Measurements from ENCODE around the gene EPHB4.
"Not testable (repeated sequence)": the region's sequence is repeated elsewhere in the genome, so short reads cannot be mapped to it uniquely, and the experiment has no call there.

EPHB4 gene

DNA sequence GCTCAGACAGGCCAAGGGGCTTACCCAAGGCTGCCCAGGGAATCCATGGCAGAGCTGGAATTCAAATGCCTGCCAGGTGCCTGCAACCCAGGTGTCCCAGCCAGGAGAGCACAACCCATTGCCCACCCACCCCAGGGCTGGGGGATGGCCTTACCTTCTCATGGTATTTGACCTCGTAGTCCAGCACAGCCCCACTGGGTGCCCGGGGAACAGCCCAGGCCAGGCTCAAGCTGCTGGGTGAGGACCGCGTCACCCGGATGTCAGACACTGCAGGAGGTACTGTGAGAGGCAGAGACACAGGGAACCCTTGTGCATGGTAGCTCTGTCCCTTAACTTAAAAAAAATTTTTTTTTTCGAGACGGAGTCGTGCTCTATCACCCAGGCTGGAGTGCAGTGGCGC, 9.0 kb downstream of the EPHB4 start:
- DNase-seq, result no peak

DNA sequence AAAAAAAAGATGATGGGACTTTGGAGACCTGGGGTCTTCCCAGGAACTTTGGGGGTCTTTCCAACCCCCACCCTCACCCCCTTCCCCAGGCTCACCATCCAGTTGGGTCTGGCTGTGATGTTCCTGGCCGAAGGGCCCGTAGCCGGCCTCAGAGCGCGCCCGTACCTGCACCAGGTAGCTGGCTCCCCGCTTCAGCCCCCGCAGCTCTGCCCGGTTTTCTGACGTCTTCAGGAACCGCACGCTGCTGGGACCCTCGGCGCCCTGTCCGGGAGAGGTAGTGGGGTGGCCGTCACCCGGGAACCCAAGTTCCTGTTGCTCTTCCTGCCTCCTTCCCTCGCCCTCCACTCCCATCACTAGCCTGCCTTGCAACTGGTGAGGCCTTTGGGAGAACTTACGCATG, 10.2 kb downstream of the EPHB4 start:
- DNase-seq, result no peak

DNA sequence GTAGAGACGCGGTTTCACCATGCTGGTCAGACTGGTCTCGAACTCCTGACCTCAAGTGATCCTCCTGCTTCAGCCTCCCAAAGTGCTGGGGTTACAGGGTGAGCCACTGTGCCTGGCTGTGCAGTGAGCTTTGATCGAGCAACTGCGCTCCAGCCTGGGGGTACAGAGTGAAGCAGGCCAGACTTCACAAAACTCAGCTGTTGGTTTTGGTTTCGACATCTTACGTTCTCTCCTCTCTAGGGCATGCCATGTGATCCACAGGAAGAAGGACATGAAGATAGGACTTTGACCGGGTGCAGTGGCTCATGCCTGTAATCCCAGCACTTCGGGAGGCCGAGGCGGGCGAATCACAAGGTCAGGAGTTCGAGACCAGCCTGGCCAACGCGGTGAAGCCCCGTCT, 10.8 kb downstream of the EPHB4 start:
- DNase-seq, result not testable (repeated sequence)

DNA sequence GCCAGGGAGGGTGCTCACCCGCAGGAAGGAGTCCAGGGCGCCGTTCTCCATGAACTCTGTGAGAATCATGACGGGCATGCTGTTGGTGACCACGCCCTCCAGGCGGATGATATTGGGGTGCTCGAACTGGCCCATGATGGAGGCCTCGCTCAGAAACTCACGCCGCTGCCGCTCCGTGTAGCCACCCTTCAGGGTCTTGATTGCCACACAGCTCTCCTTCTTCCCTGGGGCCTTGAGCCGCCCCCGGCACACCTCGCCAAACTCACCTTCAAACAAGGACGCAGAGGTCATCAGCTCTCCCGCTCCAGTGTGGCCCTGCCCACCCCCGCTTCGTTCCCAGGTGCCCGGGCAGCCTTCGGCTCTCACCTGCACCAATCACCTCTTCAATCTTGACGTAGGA, 14.6 kb downstream of the EPHB4 start:
- no peak for DNase-seq

DNA sequence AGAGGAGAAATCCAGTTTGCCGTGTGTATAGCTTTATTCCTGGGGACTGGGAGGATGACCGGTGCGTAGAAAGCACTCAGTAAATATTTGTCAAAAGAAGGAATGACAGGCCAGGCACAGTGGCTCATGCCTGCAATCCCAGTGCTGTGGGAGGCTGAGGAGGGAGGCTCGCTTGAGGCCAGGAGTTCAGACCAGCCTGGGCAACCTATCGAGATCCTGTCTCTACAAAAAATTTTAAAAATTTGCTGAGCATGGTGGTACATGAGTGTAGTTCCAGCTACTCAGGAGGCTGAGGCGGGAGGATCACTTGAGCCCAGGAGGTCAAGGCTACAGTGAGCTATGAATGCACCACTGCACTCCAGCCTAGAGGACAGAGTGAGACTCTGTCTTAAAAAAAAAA, 15.8 kb downstream of the EPHB4 start:
- no peak for DNase-seq

DNA sequence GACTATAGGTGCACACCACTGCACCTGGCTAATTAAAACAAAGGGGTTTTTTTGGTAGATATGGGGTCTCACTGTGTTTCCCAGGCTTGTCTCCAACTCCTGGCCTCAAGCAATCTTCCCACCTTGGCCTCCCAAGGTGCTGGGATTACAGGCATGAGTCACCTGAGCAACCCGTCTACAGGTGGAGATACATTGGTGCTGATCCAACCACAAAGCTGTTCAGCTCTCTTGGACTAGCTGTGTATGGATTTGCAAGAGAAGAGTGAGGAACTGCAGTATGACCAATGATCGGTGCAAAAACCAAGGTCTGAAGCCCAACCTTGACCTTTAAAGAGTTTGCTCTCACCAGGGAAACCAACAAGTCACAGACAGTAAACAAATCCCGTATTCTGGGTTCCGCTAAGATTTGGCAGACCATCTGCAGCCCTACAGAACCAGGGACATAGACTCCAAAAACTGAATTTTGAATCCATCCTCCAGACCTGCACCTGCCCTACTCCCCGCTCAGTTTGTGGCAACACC, 18.9 kb downstream of the EPHB4 start:
- no peak for DNase-seq

DNA sequence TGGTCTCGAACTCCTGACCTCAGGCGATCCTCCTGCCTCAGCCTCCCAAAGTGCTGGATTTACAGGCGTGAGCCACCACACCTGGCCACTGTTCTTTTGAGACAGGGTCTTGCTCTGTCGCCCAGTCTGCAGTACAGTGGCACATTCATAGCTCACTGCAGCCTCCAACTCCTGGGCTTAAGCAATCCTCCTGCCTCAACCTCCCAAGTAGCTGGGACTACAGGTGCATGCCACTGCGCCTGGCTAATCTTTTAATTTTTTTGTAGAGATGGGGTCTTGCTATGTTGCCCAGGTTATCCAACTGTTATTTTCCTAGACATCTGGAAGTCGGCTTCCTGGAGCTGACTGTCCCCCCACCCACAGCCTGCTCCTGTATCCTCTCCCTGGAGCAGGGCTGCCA, 20.4 kb downstream of the EPHB4 start:
- DNase-seq, result not testable (repeated sequence)

DNA sequence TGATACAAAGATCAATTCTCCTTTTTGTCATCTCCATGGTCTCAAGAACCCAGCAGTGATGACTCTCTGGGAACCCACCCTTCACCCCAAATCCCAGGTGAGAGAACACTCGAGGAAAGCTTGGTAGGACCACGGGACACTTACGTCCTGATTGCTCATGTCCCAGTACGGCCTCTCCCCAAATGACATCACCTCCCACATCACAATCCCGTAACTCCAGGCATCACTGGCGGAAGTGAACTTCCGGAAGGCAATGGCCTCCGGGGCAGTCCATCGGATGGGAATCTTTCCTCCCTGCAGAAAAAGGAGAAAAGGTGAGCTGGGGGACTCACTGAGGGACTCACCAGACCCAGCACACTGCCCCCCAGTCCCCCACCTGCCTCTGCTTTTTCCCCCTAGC, 21.0 kb downstream of the EPHB4 start:
- no peak for DNase-seq

DNA sequence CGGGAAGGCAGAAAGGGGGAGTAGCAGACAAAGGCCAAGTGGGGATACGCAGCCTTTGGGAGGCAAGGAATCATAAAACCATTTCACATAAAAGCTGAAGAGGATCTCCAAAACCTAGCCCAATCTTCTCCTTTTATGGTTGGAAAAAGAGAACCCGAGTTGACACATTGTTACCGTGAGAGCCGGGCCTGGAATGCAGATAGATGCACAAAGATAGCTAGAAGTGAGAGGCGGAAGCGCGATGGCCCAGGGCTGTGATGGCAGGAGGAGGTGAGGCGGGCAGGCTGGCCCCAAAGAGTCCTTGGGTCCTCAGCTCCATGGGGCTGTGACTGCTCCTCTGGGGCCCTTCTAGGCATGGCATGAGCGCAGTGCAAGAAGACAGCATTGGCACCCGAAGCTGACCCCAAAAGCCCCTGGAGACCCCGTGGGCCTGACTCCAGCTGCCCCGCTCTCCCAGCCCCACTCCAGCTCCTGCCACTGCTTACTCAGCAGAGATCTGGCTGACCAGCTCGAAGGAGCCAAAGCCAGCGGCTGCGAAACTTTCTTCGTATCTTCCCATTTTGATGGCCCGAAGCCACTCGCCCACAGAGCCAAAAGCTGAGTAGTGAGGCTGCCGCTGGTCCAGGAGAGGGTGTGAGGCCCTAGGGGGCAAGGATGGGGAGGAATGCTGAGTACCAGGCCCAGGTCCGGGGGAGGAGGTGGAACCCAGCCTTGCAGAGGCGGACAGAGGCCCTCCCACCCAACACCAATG, 22.5 kb downstream of the EPHB4 start:
- DNase-seq, result no peak

DNA sequence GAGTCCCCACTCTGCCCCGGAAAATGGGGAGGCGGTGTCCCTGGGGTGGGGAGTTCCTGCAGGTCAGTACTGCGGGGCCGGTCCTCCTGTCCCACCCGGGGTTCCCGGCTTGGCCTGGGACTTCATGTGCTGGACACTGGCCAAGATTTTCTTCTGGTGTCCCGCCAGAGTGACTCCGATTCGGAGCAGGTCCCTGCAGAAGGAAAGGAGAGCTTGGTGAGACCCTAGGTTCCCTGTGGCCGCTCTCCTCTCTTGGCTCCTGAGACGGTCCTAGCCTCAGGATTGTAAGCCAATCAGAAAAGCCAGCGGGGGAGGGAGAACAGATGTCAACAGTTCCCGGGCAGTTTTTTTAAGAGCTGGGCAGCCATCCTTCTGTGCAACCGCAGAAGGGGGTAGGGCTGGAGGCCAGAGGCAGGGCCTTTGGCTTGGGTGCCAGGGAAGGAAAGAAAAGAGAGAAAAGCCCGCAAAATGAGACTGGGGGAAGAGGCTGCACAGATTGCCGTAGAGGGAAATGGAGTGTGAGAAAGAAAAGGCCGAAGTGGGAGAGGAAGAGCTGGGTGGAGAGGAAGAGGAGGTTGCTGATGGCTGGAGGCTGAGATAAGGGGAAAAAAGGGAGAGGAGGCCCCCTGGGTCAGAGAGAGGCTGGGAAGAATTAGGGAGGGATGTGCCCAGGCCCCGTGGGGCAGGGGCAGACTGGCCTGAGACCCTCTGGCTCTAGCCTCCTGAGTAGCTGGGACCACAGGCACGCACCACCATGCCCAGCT, 23.7 kb downstream of the EPHB4 start:
- peak; percentile 27 for DNase-seq

DNA sequence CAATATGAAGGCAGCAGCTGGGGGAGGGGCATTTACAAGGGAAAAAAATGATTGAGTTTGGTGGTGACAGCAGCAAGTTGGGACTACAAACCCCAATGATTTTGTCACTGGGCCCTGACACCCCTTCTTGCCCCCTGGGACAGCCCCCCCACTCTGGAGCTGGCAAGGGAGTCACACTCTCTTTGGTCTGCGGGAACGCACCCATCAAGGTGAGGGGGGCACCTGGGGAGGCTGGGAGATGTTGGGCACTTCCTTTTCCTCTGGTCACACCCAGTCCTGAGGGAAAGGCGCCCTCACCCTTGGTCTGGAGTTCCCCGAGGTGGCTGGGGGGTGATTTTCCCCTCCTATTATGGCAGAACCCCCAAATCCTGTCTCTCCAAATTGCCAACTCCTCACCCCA, 24.4 kb downstream of the EPHB4 start:
- no peak for DNase-seq

DNA sequence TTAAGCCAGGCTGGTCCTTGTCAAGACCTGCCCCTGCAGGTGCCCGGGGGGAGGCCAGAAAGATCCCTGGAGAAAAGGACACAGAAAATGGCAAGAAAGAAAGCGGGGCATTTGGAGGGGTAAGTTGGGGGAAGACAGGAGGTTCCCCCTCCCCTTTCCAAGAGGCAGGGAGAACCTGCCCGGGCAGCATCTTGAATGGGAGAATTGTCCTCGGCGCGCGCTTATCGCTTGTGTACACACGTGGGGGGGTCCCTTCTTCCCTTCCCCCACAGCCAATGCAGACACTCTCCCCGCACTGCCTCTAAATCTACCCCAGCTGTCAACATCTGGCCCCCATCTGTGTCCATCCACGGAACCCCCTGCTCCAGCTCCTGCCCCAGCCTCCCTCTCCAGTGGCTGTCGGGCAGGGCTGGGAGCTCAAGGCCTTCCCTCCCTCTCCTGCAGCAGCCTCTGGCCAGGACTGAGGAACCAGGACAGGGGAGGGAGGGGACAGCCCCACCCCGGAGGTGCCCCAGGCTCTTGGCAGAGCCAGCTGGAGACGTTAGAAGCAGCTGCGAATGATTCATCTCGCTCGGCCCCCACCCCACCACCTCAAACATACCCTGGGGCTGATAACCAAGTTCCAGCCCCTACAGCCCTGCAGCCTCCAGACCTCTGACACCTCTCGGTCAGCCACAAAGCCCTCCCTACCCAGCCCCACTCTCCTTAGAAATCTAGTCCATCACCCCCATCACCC, 25.3 kb downstream of the EPHB4 start:
- no peak for DNase-seq

DNA sequence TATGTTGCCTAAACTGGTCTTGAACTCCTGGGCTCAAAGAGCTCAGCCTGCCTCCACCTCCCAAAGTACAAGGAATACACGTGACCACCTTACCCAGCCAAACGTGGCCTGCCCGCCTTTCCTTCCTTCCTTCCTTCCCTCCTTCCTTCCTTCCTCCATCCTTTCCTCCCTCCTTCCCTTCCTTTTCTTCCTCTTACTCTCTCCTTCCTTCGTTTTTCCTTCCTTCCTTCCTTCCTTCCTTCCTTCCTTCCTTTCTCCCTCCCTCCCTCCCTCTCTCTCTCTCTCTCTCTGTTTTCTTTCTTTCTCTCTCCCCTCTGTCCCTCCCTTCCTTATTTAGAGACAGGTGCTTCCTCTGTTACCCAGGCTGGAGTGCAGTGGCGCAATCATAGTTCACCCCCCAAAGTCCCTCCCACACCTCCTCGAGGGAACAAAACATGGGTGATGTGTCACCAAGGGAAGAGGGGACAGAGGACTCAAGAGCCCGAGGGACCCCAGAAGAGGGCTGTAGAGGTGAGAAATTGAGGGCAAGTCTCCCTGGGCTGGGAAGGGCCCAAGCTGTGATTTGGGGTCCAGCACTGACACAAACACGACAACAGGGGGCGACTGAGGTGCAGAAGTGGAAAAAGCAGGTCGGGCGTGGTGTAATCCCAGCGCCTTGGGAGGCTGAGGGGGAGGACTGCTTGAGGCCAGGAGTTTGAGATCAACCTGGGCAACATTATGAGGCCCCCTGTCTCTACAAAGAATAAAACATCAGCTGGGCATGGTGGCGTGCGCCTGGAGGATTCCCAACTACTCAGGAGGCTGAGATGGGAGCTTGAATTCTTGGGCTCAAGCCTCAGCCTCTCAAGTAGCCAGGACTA, 28.1 kb downstream of the EPHB4 start:
- DNase-seq, result no peak

DNA sequence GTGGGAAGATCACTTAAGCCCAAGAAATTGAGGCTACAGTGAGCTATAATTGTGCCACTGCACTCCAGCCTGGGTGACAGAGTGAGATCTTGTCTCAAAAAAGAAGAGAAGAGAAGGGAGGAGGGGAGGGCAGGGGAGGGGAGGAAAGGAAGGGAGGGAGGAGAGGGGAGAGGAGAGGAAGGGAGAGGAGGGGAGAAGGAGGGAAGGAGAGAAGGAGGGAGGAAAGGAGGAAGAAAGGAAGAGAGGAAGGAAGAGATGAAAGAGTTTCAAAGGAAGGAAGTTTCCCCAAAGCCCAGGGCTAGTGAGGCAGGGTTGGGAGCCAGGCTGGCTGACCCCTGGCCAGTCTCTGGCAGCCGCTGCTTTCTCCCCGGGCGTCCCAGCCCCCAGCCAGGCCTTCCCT, 32.6 kb downstream of the EPHB4 start:
- no peak for DNase-seq

DNA sequence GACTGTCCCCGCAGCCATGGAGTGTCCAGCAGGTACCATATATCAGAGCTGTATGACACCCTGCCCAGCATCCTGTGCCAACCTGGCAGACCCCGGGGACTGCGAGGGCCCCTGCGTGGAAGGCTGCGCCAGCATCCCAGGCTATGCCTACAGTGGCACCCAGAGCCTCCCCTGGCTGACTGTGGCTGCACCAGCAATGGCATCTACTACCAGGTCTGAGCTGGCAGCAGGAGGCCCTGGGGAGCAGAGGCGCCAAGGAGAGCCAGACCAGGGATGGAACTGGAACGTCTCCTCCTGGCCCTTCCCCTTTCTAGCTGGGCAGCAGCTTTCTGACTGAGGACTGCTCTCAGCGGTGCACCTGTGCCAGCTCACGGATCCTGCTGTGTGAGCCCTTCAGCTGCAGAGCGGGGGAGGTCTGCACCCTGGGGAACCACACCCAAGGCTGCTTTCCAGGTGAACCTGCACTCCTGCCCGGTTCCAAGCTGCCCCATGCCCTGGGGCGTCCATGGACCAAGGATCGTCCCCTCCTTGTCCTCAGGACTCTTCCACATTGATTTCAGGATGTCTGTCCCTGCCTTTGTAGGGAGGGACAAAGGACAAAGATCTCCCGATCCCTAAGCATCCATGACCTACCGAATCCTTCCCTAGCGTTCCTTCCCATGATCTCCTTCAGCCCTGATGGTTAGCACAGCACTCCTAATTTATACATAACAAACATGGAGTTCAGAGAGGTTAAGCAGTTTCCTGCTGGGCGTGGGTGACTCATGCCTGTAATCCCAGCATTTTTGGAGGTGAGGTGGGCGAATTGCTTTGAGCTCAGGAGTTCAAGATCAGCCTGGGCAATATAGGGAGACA, 33.3 kb downstream of the EPHB4 start:
- no peak for DNase-seq

DNA sequence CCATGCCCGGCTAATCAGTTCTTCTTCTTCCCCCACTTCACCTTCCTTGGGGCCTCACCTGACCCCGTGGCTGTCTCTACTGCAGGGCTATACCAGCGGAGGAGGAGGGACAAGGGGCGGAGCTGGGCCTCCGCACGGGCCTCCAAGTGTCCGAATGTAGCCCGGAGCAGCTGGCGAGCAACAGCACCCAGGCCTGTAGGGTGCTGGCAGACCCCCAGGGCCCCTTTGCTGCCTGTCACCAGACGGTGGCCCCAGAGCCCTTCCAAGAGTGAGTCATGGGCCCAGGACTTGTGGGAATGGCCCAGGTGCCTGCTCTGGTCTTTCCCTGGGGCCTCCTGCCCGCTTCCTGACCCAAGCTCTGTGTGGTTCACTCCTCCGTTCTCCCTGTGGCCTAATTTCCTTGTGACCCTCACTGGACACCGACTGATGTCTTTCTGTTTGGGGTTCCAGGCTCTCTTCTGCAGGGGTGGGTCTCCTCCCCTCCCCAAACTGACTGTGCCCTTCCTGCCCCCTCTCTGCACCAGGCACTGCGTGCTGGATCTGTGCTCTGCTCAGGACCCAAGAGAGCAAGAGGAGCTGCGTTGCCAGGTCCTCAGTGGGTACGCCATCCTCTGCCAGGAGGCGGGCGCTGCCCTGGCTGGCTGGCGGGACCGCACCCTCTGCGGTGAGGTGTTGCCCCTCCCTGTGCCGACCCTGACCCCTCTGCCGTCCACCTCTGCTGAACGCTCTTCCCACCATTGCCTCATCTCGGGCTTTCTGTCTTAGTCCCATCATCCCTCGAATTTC, 35.2 kb downstream of the EPHB4 start:
- no peak for DNase-seq

DNA sequence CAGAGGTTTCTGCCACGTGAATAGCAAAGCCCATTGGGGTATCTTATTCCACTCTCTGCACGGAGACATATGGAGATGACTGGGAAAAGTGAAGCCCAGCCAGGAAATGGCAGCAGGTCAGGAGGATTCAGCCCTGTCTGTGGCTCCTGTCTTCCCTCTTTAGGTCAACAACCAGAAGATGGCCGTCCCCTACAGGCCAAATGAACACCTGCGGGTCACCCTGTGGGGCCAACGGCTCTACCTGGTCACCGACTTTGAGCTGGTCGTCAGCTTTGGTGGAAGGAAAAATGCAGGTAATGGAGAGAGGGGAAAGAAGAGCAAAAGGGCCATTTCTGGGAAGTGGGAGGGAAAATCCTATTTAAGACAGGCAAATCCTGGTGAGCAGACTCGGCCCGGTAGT, 38.3 kb downstream of the EPHB4 start:
- DNase-seq, result no peak

DNA sequence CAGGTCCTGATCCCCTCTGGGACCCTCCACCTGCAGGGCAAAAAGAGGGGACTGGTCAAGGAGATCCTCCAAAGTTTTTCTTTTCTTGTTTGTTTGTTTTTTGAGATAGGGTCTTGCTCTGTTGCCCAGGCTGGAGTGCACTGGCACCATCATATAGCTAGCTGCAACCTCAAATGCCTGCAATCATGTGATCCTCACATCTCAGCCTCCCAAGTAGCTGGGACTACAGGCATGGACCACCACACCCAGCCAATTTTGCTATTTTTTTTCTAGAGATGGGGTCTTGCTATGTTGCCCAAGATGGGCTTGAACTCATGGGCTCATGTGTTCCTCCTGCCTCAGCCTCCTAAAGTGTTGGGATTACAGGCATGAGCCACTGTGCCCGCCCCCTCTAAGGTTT, 41.0 kb downstream of the EPHB4 start:
- DNase-seq, result no peak

DNA sequence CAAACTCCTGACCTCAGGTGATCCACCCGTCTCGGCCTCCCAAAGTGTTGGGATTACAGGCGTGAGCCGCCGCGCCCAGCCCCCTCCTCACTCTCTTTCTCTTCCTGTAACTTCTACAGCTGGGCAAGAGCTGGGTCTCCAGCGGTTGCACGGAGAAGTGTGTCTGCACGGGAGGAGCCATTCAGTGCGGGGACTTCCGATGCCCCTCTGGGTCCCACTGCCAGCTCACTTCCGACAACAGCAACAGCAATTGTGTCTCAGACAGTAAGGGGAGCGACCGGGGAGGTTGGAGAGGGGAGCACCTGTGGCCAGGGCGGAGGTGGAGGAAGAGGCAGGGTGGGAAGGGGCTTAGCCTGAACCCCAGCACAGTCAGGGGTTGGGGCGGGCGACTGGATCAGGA, 41.4 kb downstream of the EPHB4 start:
- no peak for DNase-seq

DNA sequence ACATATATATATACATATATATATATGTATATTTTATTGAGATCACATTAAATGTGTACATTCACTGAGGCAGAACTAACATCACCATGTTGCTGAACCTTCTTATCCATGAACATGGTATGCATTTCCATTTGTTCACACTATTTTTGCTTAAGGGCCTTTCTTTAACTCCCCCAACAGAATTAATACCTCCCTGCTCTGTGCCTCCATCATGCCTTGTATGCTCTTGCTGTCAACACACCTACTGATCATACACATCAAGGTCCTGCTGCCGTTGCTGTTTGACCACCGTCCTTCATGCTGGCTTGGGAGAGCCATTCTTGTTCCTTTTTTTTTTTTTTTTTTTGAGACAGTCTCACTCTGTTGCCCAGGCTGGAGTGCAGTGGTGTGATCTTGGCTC, 43.5 kb downstream of the EPHB4 start:
- no peak for DNase-seq

DNA sequence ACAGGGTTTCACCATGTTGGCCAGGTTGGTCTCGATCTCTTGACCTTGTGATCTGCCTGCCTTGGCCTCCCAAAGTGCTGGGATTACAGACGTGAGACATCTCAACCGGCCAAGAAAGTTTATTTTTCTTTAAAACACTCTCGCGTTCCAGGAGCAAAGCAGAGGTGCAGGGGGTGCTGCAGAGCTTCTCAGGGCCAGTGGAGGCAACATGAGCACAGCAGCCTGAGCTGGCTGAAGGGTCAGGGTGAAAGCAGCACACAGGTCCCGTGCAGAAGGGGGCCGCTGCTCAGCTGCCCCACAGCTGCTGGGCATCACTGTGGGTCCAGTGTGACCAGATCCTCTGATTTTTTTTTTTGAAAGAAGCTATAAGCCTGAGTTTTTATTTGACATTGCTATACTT, 46.1 kb downstream of the EPHB4 start:
- DNase-seq, result no peak
